Measurements from ENCODE around the gene ATG13. TPM values are rescaled to one million over a fixed set of nuclear protein-coding genes. Genes with fewer than 3 reads are reported as not detected.

The ATG13 gene
- polyA plus RNA-seq, 1 donor from 2014 or later, result 21.1 TPM

DNA sequence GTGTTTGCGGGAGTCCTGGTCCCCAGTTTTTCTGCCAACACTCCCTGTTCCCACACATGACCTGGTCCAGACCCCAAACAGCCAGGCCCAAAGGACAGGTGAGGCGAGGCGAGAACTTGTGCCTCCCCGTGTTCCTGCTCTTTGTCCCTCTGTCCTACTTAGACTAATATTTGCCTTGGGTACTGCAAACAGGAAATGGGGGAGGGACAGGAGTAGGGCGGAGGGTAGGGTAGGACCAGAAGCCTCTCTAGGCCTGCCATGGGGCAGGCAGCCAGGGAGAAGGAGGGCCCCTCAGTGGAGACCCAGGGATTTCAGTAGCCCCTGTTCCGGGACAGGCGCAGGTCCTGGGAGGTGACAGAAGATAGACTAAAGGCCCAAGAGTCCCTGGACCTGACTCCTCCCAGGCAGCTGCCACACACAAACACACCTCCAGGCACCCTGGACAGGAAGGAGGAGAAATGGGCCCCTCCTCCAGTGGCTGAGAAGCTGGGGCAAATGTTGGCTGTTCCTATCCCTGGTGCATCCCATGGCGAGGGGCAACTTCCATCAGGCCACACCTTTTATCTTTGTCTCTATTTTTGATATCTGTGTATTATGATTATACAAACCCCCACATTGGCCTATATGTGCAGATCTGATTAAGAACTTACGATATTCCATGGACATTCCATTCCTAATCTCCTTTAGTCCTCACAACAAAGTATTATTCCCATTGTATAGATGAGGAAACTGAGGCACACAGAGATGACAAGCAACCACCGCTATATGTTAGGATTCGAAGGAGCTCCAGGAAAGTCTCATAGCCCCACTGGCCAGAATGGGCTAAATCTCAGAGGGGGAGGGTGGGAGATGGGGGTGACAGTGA, 101.0 kb downstream of the ATG13 start:
- H4K20me1 ChIP-seq (ENCODE audit: insufficient read depth), result no peaks in the 10 kb centered on the region
- no peak overlapping the region for H3K9ac ChIP-seq (ENCODE audit: low read length)
- no peaks in the 10 kb centered on the region for H3K9me2 ChIP-seq (ENCODE audit: insufficient read depth, low read length)
- no peaks in the 10 kb centered on the region for H3F3A ChIP-seq (ENCODE audit: insufficient read depth, low read length, poor library complexity, severe bottlenecking)
- H3K9me3 ChIP-seq (ENCODE audit: low read length), result no peaks in the 10 kb centered on the region
- H3K36me3 ChIP-seq (ENCODE audit: insufficient read depth, low read length), result no peaks in the 10 kb centered on the region
- TF ChIP-seq, protein P1, sequence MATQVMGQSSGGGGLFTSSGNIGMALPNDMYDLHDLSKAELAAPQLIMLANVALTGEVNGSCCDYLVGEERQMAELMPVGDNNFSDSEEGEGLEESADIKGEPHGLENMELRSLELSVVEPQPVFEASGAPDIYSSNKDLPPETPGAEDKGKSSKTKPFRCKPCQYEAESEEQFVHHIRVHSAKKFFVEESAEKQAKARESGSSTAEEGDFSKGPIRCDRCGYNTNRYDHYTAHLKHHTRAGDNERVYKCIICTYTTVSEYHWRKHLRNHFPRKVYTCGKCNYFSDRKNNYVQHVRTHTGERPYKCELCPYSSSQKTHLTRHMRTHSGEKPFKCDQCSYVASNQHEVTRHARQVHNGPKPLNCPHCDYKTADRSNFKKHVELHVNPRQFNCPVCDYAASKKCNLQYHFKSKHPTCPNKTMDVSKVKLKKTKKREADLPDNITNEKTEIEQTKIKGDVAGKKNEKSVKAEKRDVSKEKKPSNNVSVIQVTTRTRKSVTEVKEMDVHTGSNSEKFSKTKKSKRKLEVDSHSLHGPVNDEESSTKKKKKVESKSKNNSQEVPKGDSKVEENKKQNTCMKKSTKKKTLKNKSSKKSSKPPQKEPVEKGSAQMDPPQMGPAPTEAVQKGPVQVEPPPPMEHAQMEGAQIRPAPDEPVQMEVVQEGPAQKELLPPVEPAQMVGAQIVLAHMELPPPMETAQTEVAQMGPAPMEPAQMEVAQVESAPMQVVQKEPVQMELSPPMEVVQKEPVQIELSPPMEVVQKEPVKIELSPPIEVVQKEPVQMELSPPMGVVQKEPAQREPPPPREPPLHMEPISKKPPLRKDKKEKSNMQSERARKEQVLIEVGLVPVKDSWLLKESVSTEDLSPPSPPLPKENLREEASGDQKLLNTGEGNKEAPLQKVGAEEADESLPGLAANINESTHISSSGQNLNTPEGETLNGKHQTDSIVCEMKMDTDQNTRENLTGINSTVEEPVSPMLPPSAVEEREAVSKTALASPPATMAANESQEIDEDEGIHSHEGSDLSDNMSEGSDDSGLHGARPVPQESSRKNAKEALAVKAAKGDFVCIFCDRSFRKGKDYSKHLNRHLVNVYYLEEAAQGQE (IDR thresholded peaks at IDR 0.05; ENCODE audit: borderline replicate concordance), result no peak
- no peak for TF ChIP-seq TAF1 (IDR thresholded peaks at IDR 0.05; ENCODE audit: low read depth)
- no peak for TF ChIP-seq SMC3 (conservative IDR thresholded peaks at IDR 0.05; ENCODE audit: poor library complexity)
- TF ChIP-seq, protein P2, sequence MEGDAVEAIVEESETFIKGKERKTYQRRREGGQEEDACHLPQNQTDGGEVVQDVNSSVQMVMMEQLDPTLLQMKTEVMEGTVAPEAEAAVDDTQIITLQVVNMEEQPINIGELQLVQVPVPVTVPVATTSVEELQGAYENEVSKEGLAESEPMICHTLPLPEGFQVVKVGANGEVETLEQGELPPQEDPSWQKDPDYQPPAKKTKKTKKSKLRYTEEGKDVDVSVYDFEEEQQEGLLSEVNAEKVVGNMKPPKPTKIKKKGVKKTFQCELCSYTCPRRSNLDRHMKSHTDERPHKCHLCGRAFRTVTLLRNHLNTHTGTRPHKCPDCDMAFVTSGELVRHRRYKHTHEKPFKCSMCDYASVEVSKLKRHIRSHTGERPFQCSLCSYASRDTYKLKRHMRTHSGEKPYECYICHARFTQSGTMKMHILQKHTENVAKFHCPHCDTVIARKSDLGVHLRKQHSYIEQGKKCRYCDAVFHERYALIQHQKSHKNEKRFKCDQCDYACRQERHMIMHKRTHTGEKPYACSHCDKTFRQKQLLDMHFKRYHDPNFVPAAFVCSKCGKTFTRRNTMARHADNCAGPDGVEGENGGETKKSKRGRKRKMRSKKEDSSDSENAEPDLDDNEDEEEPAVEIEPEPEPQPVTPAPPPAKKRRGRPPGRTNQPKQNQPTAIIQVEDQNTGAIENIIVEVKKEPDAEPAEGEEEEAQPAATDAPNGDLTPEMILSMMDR (IDR thresholded peaks at IDR 0.05; ENCODE audit: poor library complexity, severe bottlenecking), result no peak
- TF ChIP-seq POLR2AphosphoS5 (IDR thresholded peaks at IDR 0.05), result no peak
- no peak for TF ChIP-seq EP300 (conservative IDR thresholded peaks at IDR 0.05; ENCODE audit: poor library complexity, severe bottlenecking)
- no peak for TF ChIP-seq MXI1 (conservative IDR thresholded peaks at IDR 0.05; ENCODE audit: poor library complexity, severe bottlenecking)
- no peak for TF ChIP-seq EZH2 (IDR thresholded peaks at IDR 0.05; ENCODE audit: borderline replicate concordance, insufficient read depth, low read length, poor library complexity, severe bottlenecking)
- no peak for TF ChIP-seq RAD21 (conservative IDR thresholded peaks at IDR 0.05)
- H3K79me2 ChIP-seq (replicated peaks; ENCODE audit: insufficient read depth, low read length), result no peaks in the 10 kb centered on the region
- H3K27me3 ChIP-seq (ENCODE audit: insufficient read depth, low read depth, low read length), result no peaks in the 10 kb centered on the region
- no peak overlapping the region for H3K4me3 ChIP-seq (ENCODE audit: low read length)
- H2AFZ ChIP-seq (ENCODE audit: low read depth, low read length), result no peak overlapping the region
- no peak overlapping the region for H3K4me2 ChIP-seq (ENCODE audit: low read length)
- no peak overlapping the region for H3K27ac ChIP-seq (ENCODE audit: low read length)

DNA sequence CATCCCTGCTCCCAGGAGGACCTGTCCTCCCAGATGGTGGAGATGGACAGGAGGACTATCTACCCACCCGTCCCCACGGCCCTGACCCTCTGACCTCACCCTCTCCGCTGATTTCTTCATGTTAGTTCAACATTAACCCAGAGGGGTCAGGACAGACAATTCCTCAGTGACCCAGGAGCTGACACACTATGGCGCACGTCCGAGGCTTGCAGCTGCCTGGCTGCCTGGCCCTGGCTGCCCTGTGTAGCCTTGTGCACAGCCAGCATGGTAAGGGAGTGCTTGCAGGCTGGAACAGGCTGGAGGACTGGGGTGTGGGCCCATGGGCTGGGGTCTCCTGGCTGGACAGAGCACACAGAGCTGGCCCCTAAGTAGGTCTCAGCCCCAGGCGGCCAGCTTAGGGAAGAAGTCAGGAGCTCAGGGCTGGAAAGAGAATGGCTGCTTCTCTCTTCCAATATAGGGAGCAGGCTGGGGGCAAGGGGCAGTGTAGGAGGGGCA, 101.7 kb downstream of the ATG13 start, which contains the start of gene F2:
Gene F2, plus strand, starts transcription at position 166 of the 495 bp plus-strand sequence. Its CDS starts 23 bp downstream, at position 189.
- no peaks in the 10 kb centered on the region for H3F3A ChIP-seq (ENCODE audit: insufficient read depth, low read length, poor library complexity, severe bottlenecking)
- no peak within 1 kb of the TSS for H3K9ac ChIP-seq (ENCODE audit: low read length)
- no peaks in the 10 kb centered on the region for H4K20me1 ChIP-seq (ENCODE audit: insufficient read depth)
- H3K27ac ChIP-seq (ENCODE audit: low read length), result no peak within 1 kb of the TSS
- no peak within 1 kb of the TSS for H2AFZ ChIP-seq (ENCODE audit: low read depth, low read length)
- H3K4me3 ChIP-seq (ENCODE audit: low read length), result no peak within 1 kb of the TSS
- no peak within 1 kb of the TSS for H3K4me2 ChIP-seq (ENCODE audit: low read length)
- H3K9me3 ChIP-seq (ENCODE audit: low read length), result no peaks in the 10 kb centered on the region
- H3K27me3 ChIP-seq (ENCODE audit: insufficient read depth, low read depth, low read length), result no peaks in the 10 kb centered on the region
- TF ChIP-seq SMC3 (conservative IDR thresholded peaks at IDR 0.05; ENCODE audit: poor library complexity) (no peak), MXI1 (conservative IDR thresholded peaks at IDR 0.05; ENCODE audit: poor library complexity, severe bottlenecking) (no peak), RAD21 (conservative IDR thresholded peaks at IDR 0.05) (no peak), EZH2 (IDR thresholded peaks at IDR 0.05; ENCODE audit: borderline replicate concordance, insufficient read depth, low read length, poor library complexity, severe bottlenecking) (no peak), EP300 (conservative IDR thresholded peaks at IDR 0.05; ENCODE audit: poor library complexity, severe bottlenecking) (no peak), TAF1 (IDR thresholded peaks at IDR 0.05; ENCODE audit: low read depth) (no peak), POLR2AphosphoS5 (IDR thresholded peaks at IDR 0.05) (no peak)
- TF ChIP-seq, protein P2 (IDR thresholded peaks at IDR 0.05; ENCODE audit: poor library complexity, severe bottlenecking), result no peak
- TF ChIP-seq, protein P1 (IDR thresholded peaks at IDR 0.05; ENCODE audit: borderline replicate concordance), result no peak
- H3K79me2 ChIP-seq (replicated peaks; ENCODE audit: insufficient read depth, low read length), result no peaks in the 10 kb centered on the region
- H3K36me3 ChIP-seq (ENCODE audit: insufficient read depth, low read length), result no peaks in the 10 kb centered on the region
- no peaks in the 10 kb centered on the region for H3K9me2 ChIP-seq (ENCODE audit: insufficient read depth, low read length)
